LoVo (cell line): ENCODE measurements around the gene MAP7D1.
"Not testable (repeated sequence)": the region's sequence is repeated elsewhere in the genome, so short reads cannot be mapped to it uniquely, and the experiment has no call there.

ENCODE experiments used
- DNase-seq: peaks from one replicate; pipeline ENCODE4 v3.0.0-alpha.2; 2016; ENCODE audit warnings: low spot score

The MAP7D1 gene

DNA sequence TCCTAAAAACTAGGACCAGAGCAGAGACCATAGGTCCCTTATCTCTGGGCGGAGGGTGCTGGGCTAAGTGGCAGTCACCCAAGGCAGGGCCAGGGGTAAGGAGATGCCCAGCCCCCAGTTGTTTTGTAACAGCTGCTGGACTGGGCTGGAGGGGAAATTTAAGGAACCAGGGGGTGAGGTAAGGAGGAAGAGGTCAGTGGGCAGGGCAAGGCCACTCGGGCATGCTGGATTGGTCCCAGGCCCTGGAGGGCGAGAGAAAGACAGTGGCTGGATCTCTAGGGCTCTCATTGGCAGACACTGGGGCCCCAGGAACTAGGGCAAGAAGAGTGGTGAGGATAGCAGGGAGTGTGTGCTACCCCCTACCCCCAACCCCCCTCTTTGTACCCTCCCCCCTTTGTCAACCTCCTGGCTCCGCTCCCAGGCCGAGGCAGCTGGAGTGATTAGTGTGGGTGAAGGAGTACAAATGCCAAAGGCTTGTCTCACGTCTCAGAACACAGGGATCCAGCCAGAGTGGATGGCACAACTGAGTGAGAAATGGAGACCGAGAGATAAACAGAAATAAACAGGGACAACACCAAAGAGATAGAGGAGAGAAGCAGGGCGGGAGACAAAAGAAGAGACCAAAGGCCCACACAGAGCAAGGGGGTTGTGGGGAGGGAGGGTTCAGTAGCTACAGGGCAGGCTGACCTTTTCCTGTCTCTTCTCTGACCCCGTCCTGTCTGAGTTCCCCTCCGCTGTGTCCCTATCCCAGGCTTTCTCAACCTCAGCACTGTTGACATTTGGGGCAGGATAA lies 47.8 kb downstream of the MAP7D1 start:
- DNase-seq: no peak

DNA sequence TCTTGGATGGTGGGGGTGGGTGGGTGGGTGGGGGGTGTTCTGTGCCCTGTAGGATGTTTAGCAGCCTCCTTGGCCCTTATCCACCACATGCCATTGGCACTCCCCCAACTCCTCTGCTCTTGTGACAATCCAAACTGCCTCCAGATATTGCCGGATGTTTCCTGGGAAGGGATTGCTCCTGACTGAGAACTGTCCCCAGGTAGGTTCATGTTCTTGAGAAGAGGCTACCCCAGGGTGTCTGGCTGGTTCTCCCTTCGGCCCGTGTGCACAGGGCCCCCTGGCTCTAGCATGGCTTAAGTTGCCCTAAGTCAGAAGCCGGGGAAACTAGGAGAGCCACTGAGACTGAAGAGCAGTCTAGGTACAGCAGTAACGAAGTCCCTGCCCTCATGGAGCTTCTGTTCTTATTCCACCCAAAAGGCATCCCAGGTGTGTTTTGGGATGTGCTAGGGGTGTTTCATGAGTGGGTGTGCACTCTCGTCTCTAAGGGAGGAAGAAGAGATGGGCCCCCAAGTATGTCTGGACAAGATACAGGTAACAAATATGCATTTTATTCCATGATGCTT lies 48.5 kb downstream of the MAP7D1 start:
- no peak for DNase-seq

DNA sequence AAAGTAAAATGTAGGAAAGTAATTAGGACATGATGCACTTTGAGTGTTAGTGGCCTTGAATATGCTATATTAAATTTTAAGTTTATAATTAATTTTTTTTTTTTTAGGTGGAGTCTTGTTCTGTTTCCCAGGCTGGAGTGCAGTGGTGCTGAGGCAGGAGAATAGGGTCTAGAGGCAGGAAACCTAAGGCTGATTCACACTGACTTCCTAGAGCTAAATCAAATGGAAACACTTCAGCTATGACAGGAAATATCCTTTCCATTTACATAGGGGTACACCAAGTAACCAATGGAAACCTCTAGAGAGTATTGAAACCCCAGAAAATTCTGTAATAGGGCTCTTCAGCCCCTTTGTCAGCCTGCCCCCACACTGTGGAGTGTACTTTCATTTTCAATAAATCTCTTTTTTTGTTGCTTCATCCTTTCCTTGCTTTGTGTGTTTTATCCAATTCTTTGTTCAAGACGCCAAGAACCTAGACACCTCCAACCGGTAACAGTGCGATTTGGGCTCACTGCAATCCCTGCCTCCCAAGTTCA lies 50.4 kb downstream of the MAP7D1 start:
- DNase-seq: no peak

GRCh38 chr1:36207339-36207738 lies 51.4 kb downstream of the MAP7D1 start:
- DNase-seq: no peak

DNA sequence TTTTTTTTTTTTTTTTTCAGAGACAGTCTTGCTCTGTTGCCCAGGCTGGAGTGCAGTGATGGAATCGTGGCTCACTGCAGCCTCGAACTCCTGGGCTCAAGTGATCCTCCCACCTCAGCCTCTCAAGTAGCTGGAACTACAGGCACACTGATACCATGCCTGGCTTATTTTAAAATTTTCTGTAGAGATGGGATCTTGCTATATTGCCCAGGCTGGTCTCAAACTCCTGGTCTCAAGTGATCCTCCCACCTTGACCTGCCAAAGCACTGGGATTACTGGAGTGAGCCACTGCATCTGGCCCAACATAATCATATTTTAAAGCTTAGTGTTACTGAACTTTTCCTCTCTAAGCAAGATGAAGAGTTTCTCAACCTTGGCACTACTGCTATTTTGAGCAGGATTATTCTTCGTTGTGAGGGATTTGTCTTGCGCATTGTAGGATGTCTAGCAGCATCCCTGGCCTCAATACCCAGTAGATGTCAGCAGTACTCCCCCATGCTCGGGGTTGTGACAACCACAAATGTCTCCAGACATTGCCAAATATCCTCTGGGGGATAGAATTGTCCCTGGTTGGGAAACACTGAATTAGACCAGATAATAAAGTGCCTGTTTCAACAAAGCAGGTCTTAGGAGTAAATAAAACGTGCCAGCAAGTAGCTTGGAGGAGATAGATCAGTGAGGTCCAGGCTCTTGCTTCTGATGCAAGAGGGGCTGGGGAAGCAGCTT lies 53.2 kb downstream of the MAP7D1 start:
- no peak for DNase-seq

DNA sequence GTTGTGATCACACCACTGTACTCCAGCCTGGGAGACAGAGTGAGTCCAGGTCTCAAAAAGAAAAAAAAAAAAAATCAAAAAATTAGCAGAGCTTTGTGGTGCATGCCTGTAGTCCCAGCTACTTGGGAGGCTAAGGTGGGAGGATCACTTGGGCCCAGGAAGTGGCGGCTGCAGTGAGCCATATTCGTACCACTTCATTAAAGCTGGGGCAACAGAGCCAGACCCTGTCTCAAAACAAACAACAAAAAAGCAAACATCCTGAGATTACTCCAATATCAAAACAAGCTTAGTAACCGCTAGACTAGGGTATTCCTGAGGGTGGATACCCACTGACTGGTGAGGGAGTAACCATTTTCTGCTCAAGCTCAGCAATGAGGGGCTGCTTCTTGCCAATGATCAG lies 55.3 kb downstream of the MAP7D1 start:
- no peak for DNase-seq

DNA sequence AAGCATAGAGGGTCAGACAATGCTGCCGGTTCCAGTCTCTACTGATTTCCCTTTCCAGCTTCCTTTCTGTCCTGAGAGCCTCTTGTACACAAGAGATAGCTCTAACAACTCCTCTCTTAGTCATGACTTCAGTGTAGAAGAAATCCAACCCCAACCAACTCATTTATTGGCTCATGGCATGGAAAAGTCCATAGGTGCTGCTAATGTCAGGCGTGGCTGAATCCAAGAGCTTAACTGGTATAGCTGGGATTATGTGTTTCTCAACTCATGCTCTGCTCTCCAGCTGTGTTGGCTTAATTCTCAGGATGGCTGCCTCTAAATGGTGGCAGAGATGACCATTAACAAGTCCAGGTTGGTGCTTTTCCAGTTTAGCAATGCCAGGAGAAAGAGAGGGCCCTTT lies 55.9 kb downstream of the MAP7D1 start:
- DNase-seq: no peak

DNA sequence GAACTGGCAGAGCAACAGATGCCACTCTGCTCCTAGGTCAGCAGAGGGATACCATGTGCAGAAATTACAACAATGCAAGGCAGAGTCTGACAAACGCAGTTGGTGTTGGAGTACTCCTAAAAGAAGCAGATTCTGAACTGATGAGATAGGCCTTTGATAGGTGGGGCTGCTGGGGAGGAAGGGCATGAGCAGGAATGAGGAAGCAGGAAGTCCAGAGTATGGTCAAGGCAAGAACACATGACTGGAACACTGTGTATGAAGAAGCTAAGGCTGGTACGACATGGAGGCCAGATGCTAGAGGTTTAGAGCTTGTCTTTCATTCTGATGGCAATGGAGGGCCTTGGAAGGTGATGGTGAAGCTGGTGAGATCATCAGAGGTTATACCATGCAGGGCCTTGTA lies 56.8 kb downstream of the MAP7D1 start:
- peak; percentile 29 for DNase-seq

GRCh38 chr1:36217670-36218069 lies 61.7 kb downstream of the MAP7D1 start:
- DNase-seq: no peak

- DNase-seq: not testable (repeated sequence)
These were observed 65.9 kb downstream of the MAP7D1 start for GRCh38 chr1:36221901-36222300.

- peak; percentile 12 for DNase-seq
These were observed 66.8 kb downstream of the MAP7D1 start for GRCh38 chr1:36222481-36223380.

DNA sequence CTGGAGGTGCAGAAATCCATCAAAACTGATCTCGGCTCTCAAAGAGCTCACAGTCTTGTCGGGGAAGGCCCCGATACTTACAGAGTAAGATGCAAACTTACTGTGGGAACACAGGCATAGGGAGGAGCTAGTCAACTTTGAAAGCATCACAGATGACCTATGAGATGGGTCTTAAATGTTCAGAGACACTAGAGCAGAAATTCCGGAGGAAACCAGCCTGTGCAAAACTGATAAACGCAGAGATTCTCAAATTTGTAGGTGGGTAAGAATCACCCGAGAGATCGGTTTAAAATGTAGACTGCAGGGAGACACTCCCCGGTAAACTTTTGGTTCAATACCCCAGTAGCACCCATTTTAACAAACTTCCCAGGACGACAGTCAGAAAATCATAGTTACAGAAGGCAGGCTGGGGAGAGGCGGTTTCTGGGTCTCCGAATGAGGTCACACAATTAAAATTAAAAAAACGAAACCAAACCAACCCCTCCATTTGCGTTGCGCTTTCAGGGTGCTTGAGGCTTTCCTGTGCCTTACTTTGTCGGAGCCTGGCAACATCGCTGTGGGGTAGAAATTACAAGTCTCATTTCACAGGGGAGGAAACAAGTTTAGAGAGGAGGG lies 67.5 kb downstream of the MAP7D1 start:
- DNase-seq: peak; percentile 41

DNA sequence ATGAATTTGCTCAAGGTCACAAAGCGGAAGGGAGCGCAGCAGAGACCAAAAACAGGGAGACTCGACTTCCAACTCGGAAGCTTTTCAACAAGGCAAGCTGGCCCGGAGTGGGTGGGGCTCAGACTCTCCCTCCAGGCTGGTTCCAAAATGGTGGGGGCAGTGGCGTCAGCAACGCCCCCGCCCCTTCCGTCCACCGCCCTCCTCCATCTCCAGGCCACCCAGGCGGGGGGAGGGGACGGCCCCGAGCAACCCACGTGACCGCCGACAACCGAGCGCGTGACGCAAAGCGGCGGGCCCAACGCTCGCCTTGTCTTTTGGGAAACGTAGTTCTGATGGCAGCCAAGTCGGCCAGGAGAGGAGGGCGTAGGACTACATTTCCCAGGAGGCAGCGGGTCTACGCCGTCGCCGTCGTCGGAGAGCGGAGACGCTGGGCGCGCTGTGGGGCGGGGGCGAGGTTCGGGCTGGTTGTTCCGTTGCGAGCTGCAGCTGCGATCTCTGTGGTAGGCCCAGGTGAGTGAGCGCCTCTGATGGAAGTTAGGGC lies 68.1 kb downstream of the MAP7D1 start, which contains the start of gene THRAP3:
Gene THRAP3 (plus strand): TSS at position 448 of the 541 bp plus-strand sequence. CDS start 58,121 bp downstream, outside the sequence.
- peak; percentile 99 for DNase-seq

DNA sequence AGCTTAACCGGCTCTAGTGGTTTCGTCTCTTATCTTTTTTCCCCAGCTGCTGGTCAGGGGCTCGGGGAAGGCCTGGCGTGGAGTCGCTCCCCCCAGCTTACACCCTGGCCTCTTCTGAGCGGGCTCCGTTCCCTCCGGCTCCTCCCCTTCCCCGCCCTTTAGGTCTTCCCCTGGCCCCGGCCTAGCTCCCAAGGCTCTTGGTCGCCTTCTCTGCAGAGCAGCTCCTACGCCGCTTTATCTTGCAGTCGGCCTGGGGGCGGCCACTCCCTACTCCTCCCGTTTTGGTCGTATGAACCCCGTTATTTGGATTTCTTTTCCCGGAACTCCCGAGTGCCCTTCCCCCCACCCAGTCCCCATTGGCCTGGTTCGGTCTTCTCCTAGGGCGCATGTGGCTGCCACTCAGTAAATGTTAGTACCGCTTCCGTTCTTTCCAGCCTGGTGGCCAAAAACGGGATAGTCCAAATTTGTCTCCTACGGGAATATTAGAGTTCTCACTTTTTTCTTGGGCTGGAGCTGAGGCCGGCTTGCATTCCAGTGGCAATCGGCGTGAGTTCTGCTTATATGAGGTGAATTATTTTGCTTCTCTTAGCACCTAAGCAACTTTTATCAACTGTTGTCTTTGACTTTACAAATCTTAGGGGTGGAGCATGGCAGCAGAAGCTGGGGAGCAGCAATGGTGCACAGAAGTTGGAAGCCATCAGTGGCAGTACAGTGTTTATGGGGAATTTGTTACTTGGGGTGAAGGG lies 68.8 kb downstream of the MAP7D1 start:
- peak; percentile 78 for DNase-seq

DNA sequence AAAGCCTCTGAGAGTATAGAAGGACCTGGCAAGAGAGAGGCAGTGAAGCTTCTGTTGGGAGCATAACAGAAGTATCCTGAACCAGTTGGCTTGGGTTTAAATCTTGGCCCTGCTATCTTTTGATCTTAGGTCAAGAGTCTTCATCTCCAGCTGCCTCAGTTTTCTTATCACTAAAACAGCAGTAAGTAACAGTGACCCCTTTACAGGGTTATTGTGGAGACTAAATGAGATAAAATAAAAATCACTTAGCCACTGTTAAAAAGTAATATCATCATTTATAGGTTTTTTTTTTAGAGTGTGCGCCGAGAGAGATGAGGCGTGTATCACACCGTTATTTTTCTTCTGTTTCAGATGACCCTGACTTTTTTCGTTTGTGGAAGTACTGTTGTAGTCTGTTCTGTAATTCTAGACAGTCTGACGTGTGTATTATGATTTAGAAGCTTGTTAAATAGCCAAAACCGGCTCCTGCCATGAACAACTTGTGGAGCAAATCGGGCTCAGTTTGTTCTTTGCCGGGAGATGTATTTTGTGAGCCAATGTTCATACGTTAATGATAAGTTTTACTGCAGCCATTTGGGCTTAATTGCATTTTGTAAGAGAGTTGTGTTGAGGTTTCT lies 69.4 kb downstream of the MAP7D1 start:
- no peak for DNase-seq

- not testable (repeated sequence) for DNase-seq
These were observed 74.3 kb downstream of the MAP7D1 start for GRCh38 chr1:36230279-36230678.
